ENCODE measurements around the gene DCX.

DCX gene

DNA sequence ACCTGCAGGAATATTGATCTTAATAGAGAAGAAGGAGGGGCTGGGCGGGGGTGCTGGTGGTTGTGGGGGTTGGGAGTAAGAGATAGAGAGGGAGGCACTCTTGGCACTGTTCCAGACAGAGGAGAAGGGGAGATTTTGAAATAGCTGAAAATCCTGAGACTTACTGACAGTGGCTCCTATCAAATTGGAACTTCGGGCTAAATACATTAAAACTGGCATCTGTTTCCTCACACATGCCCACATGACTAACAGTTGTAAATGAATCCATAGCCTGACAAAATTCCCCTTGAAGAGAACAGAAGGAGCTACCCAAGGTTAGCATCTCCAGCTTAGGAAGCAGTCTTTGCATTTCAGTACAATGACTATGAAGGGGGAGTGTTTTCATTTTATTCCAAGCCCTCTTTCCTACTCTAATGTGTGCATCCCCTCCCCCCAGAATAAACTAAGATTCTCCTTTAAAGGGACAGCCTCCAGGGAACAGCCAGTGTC is 1.4 kb downstream of the DCX start:
- Histone ChIP-seq H3K4me2 (ENCODE audit: insufficient read depth, low read length) (no peak overlapping the region), H4K20me1 (ENCODE audit: insufficient read depth, low read length) (no peaks in the 10 kb centered on the region), H3K27ac (ENCODE audit: low read length) (no peak overlapping the region), H3K79me2 (ENCODE audit: insufficient read depth, low read length) (no peaks in the 10 kb centered on the region), H3K36me3 (ENCODE audit: insufficient read depth, low read length) (no peaks in the 10 kb centered on the region), H3K4me3 (ENCODE audit: low read depth in 1 of 2, low read length in 2 of 2) (no peak overlapping the region), H3K9me3 (ENCODE audit: insufficient read depth, low read length, severe bottlenecking) (no peaks in the 10 kb centered on the region), H3K9ac (ENCODE audit: low read depth, low read length) (no peak overlapping the region), H3K4me1 (ENCODE audit: insufficient read depth, low read length) (no peaks in the 10 kb centered on the region), H3K27me3 (ENCODE audit: insufficient read depth, low read length, poor library complexity) (no peaks in the 10 kb centered on the region), H2AFZ (ENCODE audit: low read depth, low read length) (no peak overlapping the region)
- ATAC-seq (ENCODE audit: insufficient read depth, low read depth) (no peak), DNase-seq (no peak)
- TF ChIP-seq EZH2 (IDR thresholded peaks at IDR 0.05; ENCODE audit: borderline replicate concordance, low read depth, low read length, severe bottlenecking), result no peak
- TF ChIP-seq, protein P1, sequence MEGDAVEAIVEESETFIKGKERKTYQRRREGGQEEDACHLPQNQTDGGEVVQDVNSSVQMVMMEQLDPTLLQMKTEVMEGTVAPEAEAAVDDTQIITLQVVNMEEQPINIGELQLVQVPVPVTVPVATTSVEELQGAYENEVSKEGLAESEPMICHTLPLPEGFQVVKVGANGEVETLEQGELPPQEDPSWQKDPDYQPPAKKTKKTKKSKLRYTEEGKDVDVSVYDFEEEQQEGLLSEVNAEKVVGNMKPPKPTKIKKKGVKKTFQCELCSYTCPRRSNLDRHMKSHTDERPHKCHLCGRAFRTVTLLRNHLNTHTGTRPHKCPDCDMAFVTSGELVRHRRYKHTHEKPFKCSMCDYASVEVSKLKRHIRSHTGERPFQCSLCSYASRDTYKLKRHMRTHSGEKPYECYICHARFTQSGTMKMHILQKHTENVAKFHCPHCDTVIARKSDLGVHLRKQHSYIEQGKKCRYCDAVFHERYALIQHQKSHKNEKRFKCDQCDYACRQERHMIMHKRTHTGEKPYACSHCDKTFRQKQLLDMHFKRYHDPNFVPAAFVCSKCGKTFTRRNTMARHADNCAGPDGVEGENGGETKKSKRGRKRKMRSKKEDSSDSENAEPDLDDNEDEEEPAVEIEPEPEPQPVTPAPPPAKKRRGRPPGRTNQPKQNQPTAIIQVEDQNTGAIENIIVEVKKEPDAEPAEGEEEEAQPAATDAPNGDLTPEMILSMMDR (IDR thresholded peaks at IDR 0.05; ENCODE audit: borderline replicate concordance, extremely low read depth, low read length, poor library complexity, severe bottlenecking), result no peak

DNA sequence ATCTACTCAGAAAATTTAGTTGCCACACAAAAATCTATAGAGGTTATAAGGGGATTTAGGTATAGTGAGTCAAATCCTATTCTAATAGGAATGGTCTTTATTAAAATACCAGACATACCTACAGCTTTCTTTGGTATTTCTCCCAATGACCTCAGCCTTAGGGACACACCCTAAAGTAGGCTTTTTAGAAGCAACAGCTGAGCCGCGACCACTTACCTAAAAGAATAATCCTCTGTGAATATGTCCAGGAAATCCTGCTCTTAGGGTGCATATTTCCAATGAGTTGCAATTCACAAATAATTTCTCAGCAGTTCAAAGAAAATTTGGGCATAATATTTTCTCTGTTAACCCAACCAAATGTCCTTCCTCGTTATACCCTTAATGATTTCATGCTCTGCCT is 2.7 kb downstream of the DCX start:
- Histone ChIP-seq H3K4me3 (ENCODE audit: low read depth in 1 of 2, low read length in 2 of 2) (no peak overlapping the region), H3K4me1 (ENCODE audit: insufficient read depth, low read length) (no peaks in the 10 kb centered on the region), H3K27ac (ENCODE audit: low read length) (no peak overlapping the region), H3K79me2 (ENCODE audit: insufficient read depth, low read length) (no peaks in the 10 kb centered on the region), H4K20me1 (ENCODE audit: insufficient read depth, low read length) (no peaks in the 10 kb centered on the region), H3K36me3 (ENCODE audit: insufficient read depth, low read length) (no peaks in the 10 kb centered on the region), H3K4me2 (ENCODE audit: insufficient read depth, low read length) (no peak overlapping the region), H3K27me3 (ENCODE audit: insufficient read depth, low read length, poor library complexity) (no peaks in the 10 kb centered on the region), H3K9me3 (ENCODE audit: insufficient read depth, low read length, severe bottlenecking) (no peaks in the 10 kb centered on the region), H3K9ac (ENCODE audit: low read depth, low read length) (no peak overlapping the region), H2AFZ (ENCODE audit: low read depth, low read length) (no peak overlapping the region)
- no peak for ATAC-seq (ENCODE audit: insufficient read depth, low read depth)
- DNase-seq, result no peak
- no peak for TF ChIP-seq EZH2 (IDR thresholded peaks at IDR 0.05; ENCODE audit: borderline replicate concordance, low read depth, low read length, severe bottlenecking)
- TF ChIP-seq, protein P1 (IDR thresholded peaks at IDR 0.05; ENCODE audit: borderline replicate concordance, extremely low read depth, low read length, poor library complexity, severe bottlenecking), result no peak

DNA sequence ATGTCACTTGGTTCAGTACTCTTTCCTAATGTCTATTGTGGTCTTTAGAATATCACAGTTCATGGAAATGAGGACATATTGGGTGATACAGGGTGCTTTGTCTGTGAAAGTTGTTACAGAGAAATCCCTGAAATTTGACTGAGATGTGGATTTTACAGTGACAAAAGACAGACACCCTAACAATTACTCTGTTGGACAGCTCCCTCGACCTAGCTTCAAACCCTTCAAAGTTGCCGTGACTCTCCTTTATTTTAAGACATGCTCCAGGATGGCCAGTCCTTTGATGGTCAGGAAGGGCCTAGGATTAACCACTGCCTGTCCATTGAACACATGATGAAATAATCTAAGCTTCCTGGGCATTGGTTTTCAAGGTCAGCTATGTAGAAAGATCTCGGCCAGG is 4.0 kb downstream of the DCX start:
- Histone ChIP-seq H3K4me3 (ENCODE audit: low read depth in 1 of 2, low read length in 2 of 2) (no peak overlapping the region), H3K9ac (ENCODE audit: low read depth, low read length) (no peak overlapping the region), H3K4me2 (ENCODE audit: insufficient read depth, low read length) (no peak overlapping the region), H3K79me2 (ENCODE audit: insufficient read depth, low read length) (no peaks in the 10 kb centered on the region), H4K20me1 (ENCODE audit: insufficient read depth, low read length) (no peaks in the 10 kb centered on the region), H2AFZ (ENCODE audit: low read depth, low read length) (no peak overlapping the region), H3K36me3 (ENCODE audit: insufficient read depth, low read length) (no peaks in the 10 kb centered on the region), H3K27ac (ENCODE audit: low read length) (no peak overlapping the region), H3K27me3 (ENCODE audit: insufficient read depth, low read length, poor library complexity) (no peaks in the 10 kb centered on the region), H3K9me3 (ENCODE audit: insufficient read depth, low read length, severe bottlenecking) (no peaks in the 10 kb centered on the region), H3K4me1 (ENCODE audit: insufficient read depth, low read length) (no peaks in the 10 kb centered on the region)
- DNase-seq (no peak), ATAC-seq (ENCODE audit: insufficient read depth, low read depth) (no peak)
- TF ChIP-seq, protein P1 (IDR thresholded peaks at IDR 0.05; ENCODE audit: borderline replicate concordance, extremely low read depth, low read length, poor library complexity, severe bottlenecking), result no peak

DNA sequence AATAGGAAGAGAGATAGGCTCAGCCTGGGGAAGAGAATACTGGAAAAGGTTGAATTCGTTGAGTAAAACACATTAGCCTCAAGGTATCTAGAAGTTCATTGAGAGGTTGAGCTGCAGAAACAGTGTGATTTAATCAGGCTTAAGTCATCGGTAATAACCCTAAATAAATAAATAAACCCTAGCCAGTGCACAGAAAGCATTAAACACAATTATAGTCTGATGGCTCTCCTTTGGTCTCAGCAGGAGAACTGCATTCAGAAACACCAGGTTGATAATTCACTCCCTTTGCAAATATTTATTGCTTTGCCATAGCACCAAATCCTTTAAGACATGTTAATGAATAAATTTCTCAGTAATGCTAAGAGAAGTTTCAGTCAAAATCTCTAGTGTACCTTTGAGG is 9.6 kb downstream of the DCX start:
- Histone ChIP-seq H3K79me2 (ENCODE audit: insufficient read depth, low read length) (no peaks in the 10 kb centered on the region), H3K4me1 (ENCODE audit: insufficient read depth, low read length) (no peaks in the 10 kb centered on the region), H3K36me3 (ENCODE audit: insufficient read depth, low read length) (no peaks in the 10 kb centered on the region), H3K27me3 (ENCODE audit: insufficient read depth, low read length, poor library complexity) (no peaks in the 10 kb centered on the region), H3K9me3 (ENCODE audit: insufficient read depth, low read length, severe bottlenecking) (no peaks in the 10 kb centered on the region), H3K4me3 (ENCODE audit: low read depth in 1 of 2, low read length in 2 of 2) (no peak overlapping the region), H3K9ac (ENCODE audit: low read depth, low read length) (no peak overlapping the region), H4K20me1 (ENCODE audit: insufficient read depth, low read length) (no peaks in the 10 kb centered on the region), H3K4me2 (ENCODE audit: insufficient read depth, low read length) (no peak overlapping the region), H2AFZ (ENCODE audit: low read depth, low read length) (no peak overlapping the region), H3K27ac (ENCODE audit: low read length) (no peak overlapping the region)
- TF ChIP-seq, protein P1 (IDR thresholded peaks at IDR 0.05; ENCODE audit: borderline replicate concordance, extremely low read depth, low read length, poor library complexity, severe bottlenecking), result no peak
- TF ChIP-seq EZH2 (IDR thresholded peaks at IDR 0.05; ENCODE audit: borderline replicate concordance, low read depth, low read length, severe bottlenecking), result no peak
- DNase-seq (no peak), ATAC-seq (ENCODE audit: insufficient read depth, low read depth) (no peak)
